IMR-90 (cell line): ENCODE results near the gene CACNA1G. TPM values are rescaled to one million over a fixed set of nuclear protein-coding genes. Genes with fewer than 3 reads are reported as not detected.

Experiments used
- ATAC-seq: fragments of 200-7000 bp; cut with Tn5 transposase; 2 replicates; pipeline ENCODE4 v1.9.1; 2020; ENCODE audit warnings: low read depth, mild to moderate bottlenecking, moderate library complexity
- BruUV-seq: library from RNA; stranded (reverse); fragments of 400-500 nt; replicated peaks from 2 replicates; lab custom pipeline; 2021; lab: Mats Ljungman, UMichigan
- CTCF ChIA-PET: fragments of 300-600 bp; formaldehyde crosslinking; extraction: SDS; loops from one replicate; lab custom pipeline; 2021; ENCODE audit warnings: antibody characterized with exemption; lab: Yijun Ruan, JAX
- POLR2A ChIA-PET: fragments of 300-600 bp; sonication (Branson Sonifier 250); formaldehyde crosslinking; loops from one replicate; lab custom pipeline; 2022; ENCODE audit warnings: antibody characterized with exemption; ENCODE audit not compliant: unreplicated experiment; lab: Charles Lee
- DNase-seq: peaks from one replicate; pipeline ENCODE4 v3.0.0; 2013
- H2AFZ ChIP-seq: replicated peaks from 2 replicates; pipeline ENCODE3; 2013; ENCODE audit warnings: low read length, mild to moderate bottlenecking; ENCODE audit not compliant: poor library complexity
- H2AK5ac ChIP-seq: 2 replicates; pipeline ENCODE4 v1.6.1; 2013; ENCODE audit warnings: low read depth, low read length, inconsistent platforms
- H2AK9ac ChIP-seq: replicated peaks from 2 replicates; pipeline ENCODE3; 2013; ENCODE audit warnings: mild to moderate bottlenecking, low read depth, low read length, moderate library complexity; ENCODE audit not compliant: poor library complexity
- H2BK120ac ChIP-seq: 2 replicates; pipeline ENCODE4 v1.6.1; 2013; ENCODE audit warnings: low read depth, low read length, inconsistent platforms
- H2BK15ac ChIP-seq: 3 replicates; pipeline ENCODE4 v1.6.1; 2013; ENCODE audit warnings: low read depth, low read length, inconsistent platforms
- H2BK20ac ChIP-seq: 2 replicates; pipeline ENCODE4 v1.6.1; 2013; ENCODE audit warnings: low read depth, mild to moderate bottlenecking, inconsistent platforms, low read length, moderate library complexity
- H2BK5ac ChIP-seq: 2 replicates; pipeline ENCODE4 v1.6.1; 2013; ENCODE audit warnings: mild to moderate bottlenecking, low read depth, low read length, inconsistent platforms; ENCODE audit not compliant: poor library complexity, severe bottlenecking
- H3K14ac ChIP-seq: replicated peaks from 2 replicates; pipeline ENCODE4 v1.6.1; 2013; ENCODE audit warnings: low read depth, low read length, inconsistent platforms
- H3K18ac ChIP-seq: 2 replicates; pipeline ENCODE4 v1.6.1; 2013; ENCODE audit warnings: low read depth, low read length, control low read depth
- H3K23ac ChIP-seq: 2 replicates; pipeline ENCODE4 v1.6.1; 2013; ENCODE audit warnings: low read depth, low read length, inconsistent platforms
- H3K27ac ChIP-seq: 2 replicates; pipeline ENCODE4 v1.5.1; 2013; ENCODE audit warnings: mild to moderate bottlenecking, control low read depth, low read length; ENCODE audit not compliant: insufficient read depth
- H3K27me3 ChIP-seq: 2 replicates; pipeline ENCODE4 v1.6.1; 2013; ENCODE audit warnings: low read length; ENCODE audit not compliant: control insufficient read depth, insufficient read depth
- H3K36me3 ChIP-seq: 2 replicates; pipeline ENCODE4 v1.6.1; 2013; ENCODE audit warnings: low read length, mixed read lengths; ENCODE audit not compliant: control insufficient read depth, insufficient read depth
- H3K4ac ChIP-seq: 2 replicates; pipeline ENCODE4 v1.6.1; 2013; ENCODE audit warnings: low read depth, low read length, inconsistent platforms
- H3K4me1 ChIP-seq: 2 replicates; pipeline ENCODE4 v1.6.1; 2013; ENCODE audit warnings: low read length, mixed read lengths; ENCODE audit not compliant: control insufficient read depth, insufficient read depth
- H3K4me2 ChIP-seq: 2 replicates; pipeline ENCODE4 v1.6.1; 2013; ENCODE audit warnings: low read depth, mild to moderate bottlenecking, control low read depth, low read length, moderate library complexity
- H3K4me3 ChIP-seq: 2 replicates; pipeline ENCODE4 v1.5.1; 2013; ENCODE audit warnings: low read depth, mild to moderate bottlenecking, control low read depth, low read length, moderate library complexity; ENCODE audit not compliant: insufficient read depth
- H3K56ac ChIP-seq: 2 replicates; pipeline ENCODE4 v1.6.1; 2013; ENCODE audit warnings: low read length, inconsistent platforms; ENCODE audit not compliant: insufficient read depth; ENCODE audit errors: extremely low read depth
- H3K79me1 ChIP-seq, 2 experiments: 2 replicates each; pipeline ENCODE4 v1.6.1; 2013; ENCODE audit warnings: low read length in 2 of 2, inconsistent platforms in 1 of 2, low read depth in 1 of 2
- H3K9ac ChIP-seq: 2 replicates; pipeline ENCODE4 v1.6.1; 2013; ENCODE audit warnings: low read depth, low read length, control low read depth
- H3K9me1 ChIP-seq: 2 replicates; pipeline ENCODE4 v1.6.1; 2013; ENCODE audit warnings: low read length, inconsistent platforms; ENCODE audit not compliant: insufficient read depth
- H3K9me3 ChIP-seq: 2 replicates; pipeline ENCODE4 v1.6.1; 2013; ENCODE audit warnings: low read length; ENCODE audit not compliant: control insufficient read depth, insufficient read depth
- H4K20me1 ChIP-seq: 2 replicates; pipeline ENCODE4 v1.6.1; 2013; ENCODE audit warnings: low read length, inconsistent platforms; ENCODE audit not compliant: insufficient read depth
- H4K5ac ChIP-seq: 2 replicates; pipeline ENCODE4 v1.6.1; 2013; ENCODE audit warnings: mild to moderate bottlenecking, low read depth, low read length, control low read depth
- H4K8ac ChIP-seq, 2 experiments: 2 replicates each; pipeline ENCODE4 v1.6.1; 2013; ENCODE audit warnings: low read depth in 2 of 2, low read length in 2 of 2, control low read depth in 1 of 2, inconsistent platforms in 1 of 2
- H4K91ac ChIP-seq: 2 replicates; pipeline ENCODE4 v1.6.1; 2013; ENCODE audit warnings: low read depth, low read length, inconsistent platforms; ENCODE audit not compliant: insufficient read depth
- CHD1 ChIP-seq: IDR thresholded peaks from 2 replicates; pipeline ENCODE4 v1.6.1; 2012; ENCODE audit warnings: low read depth, low read length, improper control_type of control experiment
- RAD21 ChIP-seq: IDR thresholded peaks from 2 replicates; pipeline ENCODE4 v1.6.1; 2012; ENCODE audit warnings: low read length, improper control_type of control experiment
- SMC3 ChIP-seq: fragments of 150-350 bp; IDR thresholded peaks from 2 replicates; pipeline ENCODE4 v1.6.1; 2016; ENCODE audit warnings: low read depth, mild to moderate bottlenecking, antibody characterized with exemption, low read length, moderate library complexity
- WGBS, 2 experiments: methylation state at CpG; one replicate each; pipeline versions ENCODE4 v1.1.5 to v1.1.7; 2013; ENCODE audit warnings: missing lambda C conversion rate in 2 of 2; ENCODE audit not compliant: insufficient read length in 1 of 2; ENCODE audit errors: extremely low coverage in 2 of 2; 5-methylcytosine and 5-hydroxymethylcytosine counted together
- dilution Hi-C: fragments of 300-500 bp; cut with HindIII; formaldehyde crosslinking; loops from one replicate; pipeline ENCODE4 v1.14.3; 2018; ENCODE audit warnings: low sequenced_read_pairs; ENCODE audit not compliant: unreplicated experiment
- in situ Hi-C: fragments of 300-500 bp; cut with MboI; formaldehyde crosslinking; loops from 3 replicates; pipeline ENCODE4 v1.14.3; 2019; ENCODE audit warnings: low sequenced_read_pairs, inconsistent platforms, mixed read lengths
- intact Hi-C: fragments of 100-400 bp; cut with micrococcal nuclease; formaldehyde crosslinking; loops from 2 replicates; pipeline ENCODE4 v1.10.0; 2022
- polyA plus RNA-seq, 3 experiments: library from polyadenylated mRNA; depleted of rRNA; stranded (reverse); fragments of >200 nt; gene quantifications; 2 replicates each; pipeline ENCODE4 v1.2.3, GENCODE V29; 2012; ENCODE audit warnings: low replicate concordance in 1 of 3
- total RNA-seq: library from RNA; depleted of rRNA; stranded (reverse); fragments of >200 nt; gene quantifications from 2 replicates; pipeline ENCODE4 v1.2.3, GENCODE V29; 2012

The CACNA1G gene
- total and polyA plus RNA-seq, 2 of the 4 experiments (the other 2 are of a cell fraction): under 0.01 to 0.03 TPM

DNA sequence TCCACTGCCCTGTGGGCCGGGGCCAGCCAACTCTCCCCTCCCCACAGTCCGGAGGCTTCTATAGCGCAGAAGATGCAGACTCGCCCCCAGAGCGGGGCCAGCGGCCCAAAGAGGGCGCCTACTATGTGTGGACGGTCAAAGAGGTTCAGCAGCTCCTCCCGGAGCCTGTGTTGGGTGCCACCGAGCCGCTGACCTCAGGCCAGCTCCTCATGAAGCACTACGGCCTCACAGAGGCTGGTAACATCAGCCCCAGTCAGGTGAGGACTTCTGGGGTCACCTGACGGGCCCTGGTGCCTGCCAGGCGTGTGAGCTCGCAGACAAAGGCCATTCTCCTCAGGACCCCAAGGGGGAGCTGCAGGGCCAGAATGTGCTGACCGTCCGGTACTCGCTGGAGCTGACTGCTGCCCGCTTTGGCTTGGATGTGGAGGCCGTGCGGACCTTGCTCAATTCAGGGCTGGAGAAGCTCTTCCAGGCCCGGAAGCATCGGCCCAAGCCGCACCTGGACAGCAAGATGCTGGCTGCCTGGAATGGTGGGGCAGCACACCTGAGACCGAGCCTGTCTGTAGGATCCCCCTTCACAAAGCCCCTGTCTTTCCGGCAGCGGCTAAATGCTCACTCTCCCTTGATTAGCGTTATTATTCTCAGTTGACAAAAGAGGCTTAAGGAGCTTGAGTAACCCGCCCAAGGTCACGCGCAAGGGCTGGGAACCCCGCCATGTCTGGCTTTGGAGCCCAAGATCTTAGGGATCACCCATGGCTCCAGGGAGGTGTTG is 9.7 kb upstream of the CACNA1G start (continued):
- TF ChIP-seq RAD21: peak; percentile 96
- peak; percentile 95 for TF ChIP-seq SMC3

DNA sequence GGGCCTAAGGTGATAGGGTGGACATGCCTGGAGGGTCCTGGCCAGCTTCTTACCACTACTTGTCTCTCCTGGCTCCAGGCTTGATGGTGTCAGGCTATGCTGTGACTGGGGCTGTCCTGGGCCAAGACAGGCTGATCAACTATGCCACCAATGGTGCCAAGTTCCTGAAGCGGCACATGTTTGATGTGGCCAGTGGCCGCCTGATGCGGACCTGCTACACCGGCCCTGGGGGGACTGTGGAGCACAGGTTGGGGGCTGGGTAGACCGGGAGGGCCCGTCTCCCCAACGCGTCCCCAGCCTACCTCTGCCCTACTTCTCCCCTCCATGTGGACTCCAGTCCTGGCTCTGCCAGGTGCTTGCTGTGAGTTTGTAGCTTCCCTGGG is 9.1 kb upstream of the CACNA1G start:
- H3K9ac ChIP-seq: no peak overlapping the region
- DNase-seq (no peak), ATAC-seq (no peak)
- H2BK5ac ChIP-seq: no peak overlapping the region
- TF ChIP-seq CHD1: no peak
- H2AFZ ChIP-seq: no peak overlapping the region
- no peak overlapping the region for H3K23ac ChIP-seq
- in situ Hi-C loops: no loop called here
- BruUV-seq: no TSS peak
- peaks cover 24% of the 10 kb centered on the region; the same call in 1 of the 2 replicates for H3K36me3 ChIP-seq
- ChIA-PET CTCF (interaction anchor here (0.7 to 2.4 kb wide), 16 partner anchors 9 to 153 kb away, joined by 3 to 28 read pairs (median 5); partner anchors contain the start of gene CACNA1G), POLR2A (no interaction called here)
- no peak overlapping the region for H2BK15ac ChIP-seq
- H3K4me2 ChIP-seq: no peak overlapping the region
- H4K20me1 ChIP-seq: 0 out of 2 replicates have a peak, but pooled peaks cover 8% of the 10 kb centered on the region
- no peaks in the 10 kb centered on the region for H3K27me3 ChIP-seq
- peaks cover 0 to 11% of the 10 kb centered on the region in 2 experiments; a peak in 2 of 4 replicates for H3K79me1 ChIP-seq
- H2BK20ac ChIP-seq: no peak overlapping the region
- no peak overlapping the region for H4K5ac ChIP-seq
- intact Hi-C loops: loop anchor here (1.0 to 2.0 kb wide), 3 partner anchors 75 to 144 kb away; partner anchors contain the start of gene ABCC3
- no peak overlapping the region for H3K14ac ChIP-seq
- H3K4me3 ChIP-seq: no peak overlapping the region
- no peak overlapping the region for H3K4ac ChIP-seq
- peaks cover 6% of the 10 kb centered on the region for H3K4me1 ChIP-seq
- no CpG with 5 or more reads among the region's 8 CpGs for WGBS, 2 experiments
- no peak overlapping the region for H4K8ac ChIP-seq
- H3K27ac ChIP-seq: no peak overlapping the region
- no peak overlapping the region for H3K56ac ChIP-seq
- no peak overlapping the region for H3K18ac ChIP-seq
- H2AK9ac ChIP-seq: no peak overlapping the region
- no peak overlapping the region for H2BK120ac ChIP-seq
- H4K91ac ChIP-seq: no peak overlapping the region
- H3K9me1 ChIP-seq: peaks cover 5% of the 10 kb centered on the region
- no peaks in the 10 kb centered on the region for H3K9me3 ChIP-seq
- dilution Hi-C loops: no loop called here
- H2AK5ac ChIP-seq: peak overlapping the region; percentile 21; the same call in 1 of the 2 replicates
